SK-N-MC (cell line): Measurements from ENCODE around the gene MORN4.

ENCODE experiments used
- EZH2 ChIP-seq: fragments of 200-600 bp; sonication (generic); IDR thresholded peaks from one replicate; pipeline ENCODE4 v1.6.1; 2017; ENCODE audit warnings: antibody characterized with exemption
- FOXP2 ChIP-seq: optimal IDR thresholded peaks from 2 replicates; pipeline ENCODE3; 2011; ENCODE audit warnings: mild to moderate bottlenecking, moderate library complexity; ENCODE audit not compliant: insufficient read depth; ENCODE audit errors: extremely low read length, control extremely low read depth
- POLR2AphosphoS5 ChIP-seq: IDR thresholded peaks from 2 replicates; pipeline ENCODE4 v1.6.1; 2012; ENCODE audit warnings: mild to moderate bottlenecking, low read depth, low read length, borderline replicate concordance

- TF ChIP-seq POLR2AphosphoS5 (no peak), EZH2 (no peak), FOXP2 (no peak)
Measured at GRCh38 chr10:97607095-97607636, 26.1 kb downstream of the MORN4 start.
